Measurements from ENCODE around the gene FTSJ1.

Gene FTSJ1

DNA sequence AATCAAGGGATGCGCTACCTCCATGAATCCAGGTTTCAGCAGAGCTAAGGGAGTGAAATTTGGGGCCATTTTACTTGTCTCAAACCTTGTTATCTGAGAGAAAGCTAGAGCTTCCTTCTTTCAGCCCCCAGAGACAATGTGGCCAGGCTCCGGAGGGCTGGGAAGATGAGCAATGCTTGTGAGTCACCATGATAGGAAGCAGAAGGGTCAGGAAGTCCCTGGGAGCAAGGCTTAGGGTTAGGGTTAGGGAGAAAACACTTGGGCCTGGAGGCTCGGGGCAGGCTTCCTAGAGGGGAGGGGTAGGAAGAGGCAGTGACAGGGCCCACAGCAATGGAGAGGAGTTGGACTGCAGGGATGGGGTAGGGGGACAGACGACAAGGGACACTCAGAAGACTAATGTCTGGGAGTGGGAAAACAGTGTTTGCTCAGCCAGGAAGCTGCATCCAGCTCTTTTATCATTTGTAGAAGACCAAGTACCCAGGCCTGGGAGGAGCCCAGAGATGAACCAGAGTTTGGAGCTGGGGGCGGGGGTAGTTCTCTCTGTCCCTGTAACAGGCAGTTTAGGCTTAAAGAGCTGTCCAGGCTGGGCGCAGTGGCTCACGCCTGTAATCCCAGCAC is 16.4 kb downstream of the FTSJ1 start:
- DNase-seq (ENCODE audit: extremely low spot score) = no peak
- ChIA-PET POLR2A (interaction anchor here (1.3 kb wide), 1 partner anchor 16 kb away, joined by 4 read pairs; no protein-coding TSS in a partner anchor), CTCF (no interaction called here)
- TF ChIP-seq L3MBTL2 (conservative IDR thresholded peaks at IDR 0.05) (no peak), FOXA1 (IDR thresholded peaks at IDR 0.05) (no peak), FOXK2 (IDR thresholded peaks at IDR 0.05) (no peak), ZNF384 (IDR thresholded peaks at IDR 0.05) (no peak), SUZ12 (IDR thresholded peaks at IDR 0.05) (no peak), BHLHE40 (IDR thresholded peaks at IDR 0.05; ENCODE audit: borderline replicate concordance) (no peak), CTBP1 (IDR thresholded peaks at IDR 0.05; ENCODE audit: borderline replicate concordance) (no peak), HDGF (IDR thresholded peaks at IDR 0.05; ENCODE audit: borderline replicate concordance) (no peak), FOXM1 (IDR thresholded peaks at IDR 0.05; ENCODE audit: borderline replicate concordance) (no peak), NFRKB (IDR thresholded peaks at IDR 0.05) (no peak), SP1 (IDR thresholded peaks at IDR 0.05) (no peak), ARNT (IDR thresholded peaks at IDR 0.05) (no peak), TARDBP (IDR thresholded peaks at IDR 0.05) (no peak), ELF4 (IDR thresholded peaks at IDR 0.05) (no peak), LEF1 (IDR thresholded peaks at IDR 0.05; ENCODE audit: borderline replicate concordance) (no peak)
- TF ChIP-seq, protein P1, sequence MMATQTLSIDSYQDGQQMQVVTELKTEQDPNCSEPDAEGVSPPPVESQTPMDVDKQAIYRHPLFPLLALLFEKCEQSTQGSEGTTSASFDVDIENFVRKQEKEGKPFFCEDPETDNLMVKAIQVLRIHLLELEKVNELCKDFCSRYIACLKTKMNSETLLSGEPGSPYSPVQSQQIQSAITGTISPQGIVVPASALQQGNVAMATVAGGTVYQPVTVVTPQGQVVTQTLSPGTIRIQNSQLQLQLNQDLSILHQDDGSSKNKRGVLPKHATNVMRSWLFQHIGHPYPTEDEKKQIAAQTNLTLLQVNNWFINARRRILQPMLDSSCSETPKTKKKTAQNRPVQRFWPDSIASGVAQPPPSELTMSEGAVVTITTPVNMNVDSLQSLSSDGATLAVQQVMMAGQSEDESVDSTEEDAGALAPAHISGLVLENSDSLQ (IDR thresholded peaks at IDR 0.05) = no peak

DNA sequence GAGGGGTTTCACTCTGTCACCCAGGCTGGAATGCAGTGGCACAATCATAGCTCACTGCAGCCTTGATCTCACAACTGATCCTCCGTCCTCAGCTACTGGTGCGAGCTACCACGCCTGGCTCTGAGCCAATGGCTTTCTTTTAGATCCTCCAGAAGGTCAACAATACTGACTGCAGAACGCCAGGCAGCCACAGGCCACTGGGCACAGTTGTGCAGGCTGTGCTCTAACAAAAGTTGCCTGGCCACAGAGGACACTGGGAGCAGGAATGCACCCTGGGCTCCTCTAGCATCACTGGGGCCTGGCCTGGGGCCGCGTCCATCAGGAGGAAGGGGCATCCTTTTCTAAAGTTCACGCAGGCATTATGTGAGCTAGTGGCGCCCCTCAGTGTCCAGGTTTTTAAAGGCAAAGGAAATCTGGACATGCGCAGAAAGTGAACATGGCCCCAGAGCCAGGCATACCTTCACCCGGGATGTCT is 17.9 kb downstream of the FTSJ1 start:
- no peak for TF ChIP-seq FOXK2 (IDR thresholded peaks at IDR 0.05)
- no peak for TF ChIP-seq LEF1 (IDR thresholded peaks at IDR 0.05; ENCODE audit: borderline replicate concordance)
- TF ChIP-seq HDGF (IDR thresholded peaks at IDR 0.05; ENCODE audit: borderline replicate concordance) = no peak
- TF ChIP-seq ARNT (IDR thresholded peaks at IDR 0.05) = no peak
- no peak for TF ChIP-seq FOXA1 (IDR thresholded peaks at IDR 0.05)
- TF ChIP-seq ZNF384 (IDR thresholded peaks at IDR 0.05) = no peak
- no peak for TF ChIP-seq ELF4 (IDR thresholded peaks at IDR 0.05)
- TF ChIP-seq SUZ12 (IDR thresholded peaks at IDR 0.05) = no peak
- no peak for TF ChIP-seq NFRKB (IDR thresholded peaks at IDR 0.05)
- TF ChIP-seq TARDBP (IDR thresholded peaks at IDR 0.05) = no peak
- TF ChIP-seq BHLHE40 (IDR thresholded peaks at IDR 0.05; ENCODE audit: borderline replicate concordance) = no peak

DNA sequence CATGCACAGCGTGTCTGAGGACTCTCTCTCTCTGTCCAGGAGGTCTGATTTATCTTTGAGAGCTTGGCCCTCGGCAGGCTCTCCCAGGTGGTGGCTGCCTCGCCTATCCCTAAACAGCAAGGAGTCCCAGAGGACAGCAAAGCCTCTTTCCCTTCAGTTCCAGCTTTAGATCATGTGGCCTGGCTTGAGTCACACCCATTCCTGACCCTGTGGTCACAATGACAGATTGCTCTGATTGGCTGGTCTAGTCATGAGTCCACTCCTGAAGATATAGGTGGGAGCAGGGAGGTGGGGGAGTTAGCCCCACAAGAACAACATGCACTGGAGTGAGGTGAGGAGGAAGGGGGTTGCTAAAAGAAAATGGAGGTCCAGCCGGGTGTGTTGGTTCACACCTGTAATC is 20.7 kb downstream of the FTSJ1 start:
- CTCF ChIA-PET = no interaction called here
- POLR2A ChIA-PET = no interaction called here
- TF ChIP-seq, protein P1 (IDR thresholded peaks at IDR 0.05) = no peak
- TF ChIP-seq FOXK2 (IDR thresholded peaks at IDR 0.05) (no peak), HDGF (IDR thresholded peaks at IDR 0.05; ENCODE audit: borderline replicate concordance) (no peak), BHLHE40 (IDR thresholded peaks at IDR 0.05; ENCODE audit: borderline replicate concordance) (no peak), ZNF384 (IDR thresholded peaks at IDR 0.05) (no peak), ARNT (IDR thresholded peaks at IDR 0.05) (no peak), CTBP1 (IDR thresholded peaks at IDR 0.05; ENCODE audit: borderline replicate concordance) (no peak), ELF4 (IDR thresholded peaks at IDR 0.05) (no peak), FOXM1 (IDR thresholded peaks at IDR 0.05; ENCODE audit: borderline replicate concordance) (no peak), LEF1 (IDR thresholded peaks at IDR 0.05; ENCODE audit: borderline replicate concordance) (no peak), SUZ12 (IDR thresholded peaks at IDR 0.05) (no peak), SP1 (IDR thresholded peaks at IDR 0.05) (no peak), TARDBP (IDR thresholded peaks at IDR 0.05) (no peak), NFRKB (IDR thresholded peaks at IDR 0.05) (no peak), L3MBTL2 (conservative IDR thresholded peaks at IDR 0.05) (no peak)
- DNase-seq (ENCODE audit: extremely low spot score) = no peak

More for the DNA sequence above, 17.9 kb downstream of the FTSJ1 start:
- ChIA-PET CTCF (interaction anchor here (0.7 to 2.3 kb wide), 6 partner anchors 10 to 742 kb away, joined by 3 to 13 read pairs (median 4); no protein-coding TSS in a partner anchor), POLR2A (no interaction called here)
- DNase-seq (ENCODE audit: extremely low spot score) = peak; percentile 46

DNA sequence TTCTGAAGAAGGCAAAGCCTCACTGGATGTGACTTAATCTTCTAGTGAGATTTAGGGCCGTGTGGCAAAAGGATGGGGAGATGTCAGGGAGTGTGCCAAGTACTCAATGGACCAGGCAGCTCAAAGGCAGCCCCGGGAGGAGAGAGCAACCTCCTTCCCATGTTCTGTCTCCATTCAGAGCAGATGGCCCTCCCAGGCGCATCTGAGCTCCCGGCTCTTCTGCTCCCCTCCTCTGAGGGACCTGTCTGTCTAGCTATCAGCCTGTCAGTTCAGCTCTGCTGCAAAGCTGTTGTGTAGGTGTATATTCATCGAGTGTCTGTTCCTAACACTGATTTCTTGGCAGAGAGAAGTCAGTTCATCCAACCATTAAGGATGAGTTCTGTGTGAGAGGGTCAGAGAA is 21.9 kb downstream of the FTSJ1 start:
- ChIA-PET POLR2A (no interaction called here), CTCF (no interaction called here)
- TF ChIP-seq L3MBTL2 (conservative IDR thresholded peaks at IDR 0.05) (no peak), LEF1 (IDR thresholded peaks at IDR 0.05; ENCODE audit: borderline replicate concordance) (no peak), CTBP1 (IDR thresholded peaks at IDR 0.05; ENCODE audit: borderline replicate concordance) (no peak), NFRKB (IDR thresholded peaks at IDR 0.05) (no peak), BHLHE40 (IDR thresholded peaks at IDR 0.05; ENCODE audit: borderline replicate concordance) (no peak), FOXK2 (IDR thresholded peaks at IDR 0.05) (no peak), ARNT (IDR thresholded peaks at IDR 0.05) (no peak), TARDBP (IDR thresholded peaks at IDR 0.05) (no peak)
- no peak for DNase-seq (ENCODE audit: extremely low spot score)

DNA sequence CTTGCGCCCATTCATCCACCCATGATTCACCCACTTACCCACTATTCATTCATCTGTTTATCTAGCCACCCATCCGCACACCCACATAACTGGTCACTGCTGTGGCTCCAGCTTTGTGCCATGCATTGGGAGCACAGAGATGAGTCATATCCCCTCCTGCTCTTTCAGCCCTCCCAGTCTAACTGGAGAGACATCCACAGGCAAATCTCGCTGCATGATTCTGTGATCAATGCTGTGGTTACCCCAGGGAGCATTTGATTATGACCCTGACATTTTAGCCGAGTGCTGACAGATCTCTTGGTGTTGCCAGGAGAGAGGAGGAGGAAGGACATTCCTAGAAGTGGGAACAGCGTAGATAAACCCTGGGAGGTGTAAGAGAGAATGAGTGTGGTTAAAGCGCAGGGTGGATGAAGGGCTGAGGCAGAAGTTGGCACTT is 22.4 kb downstream of the FTSJ1 start:
- DNase-seq (ENCODE audit: extremely low spot score) = no peak
- POLR2A ChIA-PET = no interaction called here
- TF ChIP-seq LEF1 (IDR thresholded peaks at IDR 0.05; ENCODE audit: borderline replicate concordance) (no peak), FOXM1 (IDR thresholded peaks at IDR 0.05; ENCODE audit: borderline replicate concordance) (no peak)
- CTCF ChIA-PET = no interaction called here

DNA sequence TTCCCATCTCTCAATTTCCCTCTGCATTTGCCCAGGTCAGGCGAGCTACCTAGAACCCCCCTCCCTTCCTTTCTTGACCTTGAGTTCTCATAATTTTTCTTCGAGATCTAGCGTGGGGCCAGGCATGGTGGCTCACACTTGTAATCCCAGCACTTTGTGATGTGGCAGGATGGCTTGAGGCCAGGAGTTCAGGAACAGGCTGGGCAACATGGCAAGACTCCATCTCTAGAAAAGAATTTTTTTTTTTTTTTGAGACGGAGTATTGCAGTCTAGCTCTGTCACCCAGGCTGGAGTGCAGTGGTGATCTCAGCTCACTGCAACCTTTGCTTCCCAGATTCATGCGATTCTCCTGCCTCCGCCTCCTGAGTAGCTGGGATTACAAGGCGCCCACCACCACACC is 28.3 kb downstream of the FTSJ1 start:
- no peak for DNase-seq (ENCODE audit: extremely low spot score)
- CTCF ChIA-PET = interaction anchor here (1.4 kb wide), 1 partner anchor 10 kb away, joined by 3 read pairs; no protein-coding TSS in a partner anchor
- POLR2A ChIA-PET = no interaction called here
- TF ChIP-seq SUZ12 (IDR thresholded peaks at IDR 0.05) = no peak
- no peak for TF ChIP-seq FOXA1 (IDR thresholded peaks at IDR 0.05)

DNA sequence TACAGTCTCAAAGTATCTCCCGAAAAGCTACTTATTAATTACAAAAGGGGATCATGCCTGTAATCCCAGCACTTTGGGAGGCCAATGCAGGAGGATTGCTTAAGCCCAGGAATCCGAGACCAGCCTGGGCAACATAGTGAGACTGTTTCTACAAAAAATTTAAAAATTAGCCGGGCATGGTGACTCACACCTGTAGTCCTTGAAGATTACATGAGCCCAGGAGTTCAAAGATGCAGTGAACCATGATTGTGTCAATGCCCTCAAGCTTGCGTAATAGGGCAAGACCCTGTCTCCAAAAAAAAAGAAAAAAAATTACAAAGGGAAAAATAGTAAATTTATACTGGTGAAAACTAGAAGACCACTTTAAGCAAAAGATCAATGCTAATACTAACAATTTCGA is 29.5 kb downstream of the FTSJ1 start:
- ChIA-PET POLR2A (no interaction called here), CTCF (no interaction called here)
- TF ChIP-seq NFRKB (IDR thresholded peaks at IDR 0.05) (no peak), FOXM1 (IDR thresholded peaks at IDR 0.05; ENCODE audit: borderline replicate concordance) (no peak), FOXK2 (IDR thresholded peaks at IDR 0.05) (no peak), FOXA1 (IDR thresholded peaks at IDR 0.05) (no peak), HDGF (IDR thresholded peaks at IDR 0.05; ENCODE audit: borderline replicate concordance) (no peak), BHLHE40 (IDR thresholded peaks at IDR 0.05; ENCODE audit: borderline replicate concordance) (no peak)
- TF ChIP-seq, protein P1 (IDR thresholded peaks at IDR 0.05) = no peak
- no peak for DNase-seq (ENCODE audit: extremely low spot score)
